Esophagus muscularis mucosa (tissue), 3 donors: ENCODE data around the gene PRICKLE3.

Experiments
- CTCF ChIP-seq, 3 experiments: fragments of 200-600 bp in 2 of 3; fragments of 450-650 bp in 1 of 3; sonication (generic) in 2 of 3; IDR thresholded peaks; one replicate each; pipeline ENCODE4 v1.5.1; 2017 to 2019; ENCODE audit warnings: antibody characterized with exemption in 3 of 3, mild to moderate bottlenecking in 2 of 3, moderate library complexity in 1 of 3
- POLR2A ChIP-seq: fragments of 450-650 bp; IDR thresholded peaks from one replicate; pipeline ENCODE4 v1.6.1; 2017; ENCODE audit warnings: antibody characterized with exemption, moderate library complexity, mild to moderate bottlenecking, low read depth
- POLR2AphosphoS5 ChIP-seq, 2 donors: sonication (generic); formaldehyde crosslinking; IDR thresholded peaks; one replicate each; pipeline ENCODE4 v1.6.1; 2017; ENCODE audit warnings: antibody characterized with exemption in 2 of 2

GRCh38 chrX:49187028-49187394 is 838 bp upstream of the PRICKLE3 start:
- TF ChIP-seq CTCF (IDR thresholded peaks at IDR 0.05) (no peak), POLR2A (no peak), POLR2AphosphoS5 (IDR thresholded peaks at IDR 0.05) (no peak)
